ENCODE measurements around the gene GORASP2. TPM values are rescaled to one million over a fixed set of nuclear protein-coding genes. Genes with fewer than 3 reads are reported as not detected.
"Not testable (repeated sequence)": the region's sequence is repeated elsewhere in the genome, so short reads cannot be mapped to it uniquely, and the experiment has no call there.

Gene GORASP2
- total RNA-seq, 1 donor from 2014 or later = 78.1 TPM

DNA sequence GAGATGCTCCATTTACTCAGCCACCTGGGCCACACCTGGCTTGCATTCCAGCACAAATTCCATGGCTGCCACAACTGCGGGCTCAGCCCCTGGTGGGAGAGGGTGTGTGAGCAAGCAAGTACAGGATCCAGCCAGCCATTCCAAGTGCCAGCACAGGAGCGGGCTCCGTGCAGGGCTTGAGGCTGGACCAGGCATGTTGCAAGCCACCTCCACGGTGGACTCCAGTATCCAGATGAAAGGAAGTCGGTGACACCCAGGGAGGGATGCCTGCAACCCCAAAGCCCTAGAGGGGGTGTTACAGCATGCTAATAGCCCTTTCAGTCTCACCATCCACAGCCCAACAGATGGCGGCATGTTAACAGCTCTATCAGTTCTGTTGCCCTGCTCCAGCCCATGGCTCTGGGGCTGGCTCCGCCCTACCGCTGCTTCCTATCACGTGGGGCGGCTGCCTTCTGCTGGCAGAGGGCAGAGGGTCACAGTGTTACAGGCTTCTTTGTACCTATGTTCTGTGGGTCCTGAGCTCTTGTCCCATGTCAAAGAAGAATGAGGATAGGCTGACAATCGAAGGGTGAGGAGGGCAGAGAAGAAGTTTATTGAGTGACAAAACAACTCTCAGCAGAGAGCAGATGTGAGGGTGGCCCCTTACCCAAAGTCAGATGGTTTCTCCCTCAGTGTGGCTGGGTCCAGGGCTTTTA is 11.7 kb upstream of the GORASP2 start:
- TF ChIP-seq CTCF (IDR thresholded peaks at IDR 0.05; ENCODE audit: insufficient read depth, low read length, poor library complexity, severe bottlenecking) = no peak
- H3K4me3 ChIP-seq (ENCODE audit: low read depth, low read length) = no peak overlapping the region
- H3K27me3 ChIP-seq (ENCODE audit: control insufficient read depth, insufficient read depth, low read length) = no peaks in the 10 kb centered on the region
- H3K36me3 ChIP-seq (ENCODE audit: control insufficient read depth, insufficient read depth, low read length) = no peaks in the 10 kb centered on the region
- no peak for DNase-seq (ENCODE audit: low read depth)

DNA sequence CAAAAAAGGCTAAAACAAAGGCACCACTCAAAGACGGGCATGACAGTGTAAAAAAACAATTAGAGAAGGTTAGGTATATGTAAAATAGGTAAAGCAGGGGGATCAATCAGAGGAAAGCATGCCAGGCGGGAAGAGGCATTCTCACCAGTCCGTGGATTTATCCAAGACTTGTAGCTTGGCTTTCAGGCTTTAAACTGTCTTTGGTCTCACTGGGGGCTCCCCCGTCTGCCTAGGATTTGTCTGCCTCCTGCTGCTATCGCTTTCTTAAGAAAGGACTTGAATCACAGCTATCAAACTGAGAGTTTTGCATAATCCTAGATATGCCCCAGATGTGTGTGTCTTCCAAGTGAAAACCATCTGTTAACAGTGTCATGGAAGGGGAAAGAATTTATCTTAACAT is 11.1 kb upstream of the GORASP2 start:
- no peak for DNase-seq (ENCODE audit: low read depth)
- no peaks in the 10 kb centered on the region for H3K36me3 ChIP-seq (ENCODE audit: control insufficient read depth, insufficient read depth, low read length)
- no peak for TF ChIP-seq CTCF (IDR thresholded peaks at IDR 0.05; ENCODE audit: insufficient read depth, low read length, poor library complexity, severe bottlenecking)
- no peak overlapping the region for H3K4me3 ChIP-seq (ENCODE audit: low read depth, low read length)
- no peaks in the 10 kb centered on the region for H3K27me3 ChIP-seq (ENCODE audit: control insufficient read depth, insufficient read depth, low read length)

DNA sequence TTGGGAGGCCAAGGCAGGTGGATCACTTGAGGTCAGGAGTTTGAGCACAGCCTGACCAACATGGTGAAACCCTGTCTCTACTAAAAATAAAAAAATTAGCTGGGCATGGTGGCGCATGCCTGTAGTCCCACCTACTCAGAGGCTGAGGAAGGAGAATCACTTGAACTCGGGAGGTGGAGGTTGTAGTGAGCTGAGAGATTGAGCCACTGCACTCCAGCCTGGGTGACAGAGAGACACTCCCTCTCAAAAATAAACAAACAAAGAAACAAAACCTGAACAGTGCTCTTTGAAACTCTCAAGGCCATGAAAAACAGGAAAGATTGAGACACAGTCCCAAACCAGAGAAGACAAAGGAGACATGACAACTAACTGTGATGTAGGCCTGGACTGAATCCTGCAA is 7.2 kb upstream of the GORASP2 start:
- H3K4me3 ChIP-seq (ENCODE audit: low read depth, low read length); H3K27me3 ChIP-seq (ENCODE audit: control insufficient read depth, insufficient read depth, low read length); DNase-seq (ENCODE audit: low read depth); H3K36me3 ChIP-seq (ENCODE audit: control insufficient read depth, insufficient read depth, low read length): not testable (repeated sequence)

DNA sequence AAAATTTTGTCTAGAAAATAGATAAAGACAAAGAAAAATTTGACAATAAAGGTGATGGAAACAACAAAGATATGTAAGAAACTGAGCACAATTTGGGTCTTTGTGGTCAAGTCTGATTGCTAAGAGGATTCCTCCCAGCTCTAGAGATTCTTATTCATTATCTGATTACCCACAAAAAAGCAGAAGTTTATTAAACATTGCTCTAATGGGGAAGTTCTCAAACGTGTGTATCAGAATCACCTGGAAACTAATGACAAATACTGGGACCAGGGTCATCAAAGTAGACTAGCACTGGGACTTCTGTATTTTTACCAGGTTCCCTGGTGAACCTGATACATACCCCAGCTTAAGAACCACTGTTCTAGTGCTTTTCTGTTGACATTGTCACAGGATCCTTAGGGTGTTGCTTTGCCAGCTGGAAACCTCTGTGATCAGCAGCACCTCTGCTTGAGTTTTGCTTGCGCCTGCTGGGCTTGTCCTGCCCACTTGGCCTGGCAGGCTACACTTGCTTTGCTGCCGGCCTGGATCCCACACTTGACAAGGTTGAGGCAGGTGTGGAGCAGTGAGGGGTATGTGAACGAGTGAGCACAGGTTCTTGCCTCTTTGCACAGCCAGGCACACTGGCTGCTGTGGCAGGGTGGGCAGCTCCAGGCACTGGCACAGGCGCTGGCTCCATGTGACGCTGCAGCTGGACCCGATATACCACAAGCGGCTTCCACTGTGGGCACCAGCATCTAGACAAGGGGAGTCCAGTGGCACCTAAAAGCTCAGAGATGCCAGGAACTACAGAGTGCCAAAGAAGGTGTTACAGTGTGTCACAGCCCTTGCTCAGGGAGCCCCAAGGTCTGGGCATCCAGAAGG is 6.2 kb upstream of the GORASP2 start:
- no peak for DNase-seq (ENCODE audit: low read depth)
- H3K27me3 ChIP-seq (ENCODE audit: control insufficient read depth, insufficient read depth, low read length) = no peaks in the 10 kb centered on the region

DNA sequence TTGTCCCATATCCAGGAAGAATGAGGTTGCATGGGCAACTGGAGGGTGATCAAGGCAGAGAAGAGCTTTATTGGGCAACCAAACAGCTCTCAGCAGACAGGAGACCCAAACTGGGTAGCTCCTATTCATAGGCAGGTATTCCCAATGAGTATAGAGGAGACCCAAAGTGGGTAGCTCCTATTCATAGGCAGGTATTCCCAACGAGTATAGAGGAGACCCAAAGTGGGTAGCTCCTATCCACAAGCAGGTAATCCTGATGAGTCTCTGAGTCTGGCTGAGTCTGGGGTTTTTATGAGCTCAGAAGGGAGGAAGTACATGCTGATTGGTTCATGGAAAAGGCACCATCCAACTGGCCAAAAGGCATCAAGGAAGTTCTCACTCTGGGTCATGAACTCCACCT is 5.3 kb upstream of the GORASP2 start:
- H3K4me3 ChIP-seq (ENCODE audit: low read depth, low read length) = no peak overlapping the region
- TF ChIP-seq CTCF (IDR thresholded peaks at IDR 0.05; ENCODE audit: insufficient read depth, low read length, poor library complexity, severe bottlenecking) = no peak
- no peaks in the 10 kb centered on the region for H3K27me3 ChIP-seq (ENCODE audit: control insufficient read depth, insufficient read depth, low read length)
- no peak for DNase-seq (ENCODE audit: low read depth)
- no peaks in the 10 kb centered on the region for H3K36me3 ChIP-seq (ENCODE audit: control insufficient read depth, insufficient read depth, low read length)

More for the DNA sequence above, 6.2 kb upstream of the GORASP2 start:
- no peaks in the 10 kb centered on the region for H3K36me3 ChIP-seq (ENCODE audit: control insufficient read depth, insufficient read depth, low read length)
- TF ChIP-seq CTCF (IDR thresholded peaks at IDR 0.05; ENCODE audit: insufficient read depth, low read length, poor library complexity, severe bottlenecking) = no peak
- H3K4me3 ChIP-seq (ENCODE audit: low read depth, low read length) = no peak overlapping the region

DNA sequence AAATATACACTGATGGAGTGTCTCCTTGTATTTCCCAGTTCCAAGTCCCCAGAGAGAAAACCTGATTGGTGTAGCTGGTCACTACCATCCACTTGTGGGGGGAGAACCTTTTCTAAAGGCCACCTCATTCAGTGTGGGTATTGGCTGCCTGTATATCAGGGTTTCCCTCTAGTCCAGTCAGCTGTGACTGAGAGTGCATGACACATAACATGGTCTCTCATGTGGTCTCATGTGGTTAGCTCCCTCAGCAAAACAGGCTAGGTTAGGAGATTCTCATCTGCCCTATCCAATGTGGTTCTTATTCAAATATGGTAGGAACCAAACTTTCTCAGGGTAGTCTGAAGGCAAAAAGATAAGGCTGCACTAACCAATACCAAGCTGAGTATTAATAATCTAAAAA is 4.1 kb upstream of the GORASP2 start:
- no peak for DNase-seq (ENCODE audit: low read depth)
- Histone ChIP-seq H3K27me3 (ENCODE audit: control insufficient read depth, insufficient read depth, low read length) (no peaks in the 10 kb centered on the region), H3K4me3 (ENCODE audit: low read depth, low read length) (no peak overlapping the region), H3K36me3 (ENCODE audit: control insufficient read depth, insufficient read depth, low read length) (no peaks in the 10 kb centered on the region)
- no peak for TF ChIP-seq CTCF (IDR thresholded peaks at IDR 0.05; ENCODE audit: insufficient read depth, low read length, poor library complexity, severe bottlenecking)
